DND-41 (cell line): Measurements from ENCODE around the gene SBK3.

Experiments used
- ATAC-seq: fragments of 200-7000 bp; cut with Tn5 transposase; 3 replicates; pipeline ENCODE4 v1.9.1; 2021; ENCODE audit warnings: low read depth; ENCODE audit not compliant: insufficient read depth
- DNase-seq: peaks from one replicate; pipeline ENCODE4 v3.0.0-alpha.2; 2020
- H2AFZ ChIP-seq: 2 replicates; pipeline ENCODE4 v1.6.0; 2012; ENCODE audit warnings: low read depth, low read length
- H3K27ac ChIP-seq: 2 replicates; pipeline ENCODE4 v1.5.1; 2012; ENCODE audit warnings: low read length, inconsistent platforms
- H3K27me3 ChIP-seq: fragments of 200-600 bp; sonication (generic); 2 replicates; pipeline ENCODE4 v1.6.0; 2012; ENCODE audit warnings: low read length, mild to moderate bottlenecking, inconsistent platforms; ENCODE audit not compliant: insufficient read depth, poor library complexity
- H3K36me3 ChIP-seq: 2 replicates; pipeline ENCODE4 v1.5.1; 2012; ENCODE audit warnings: low read length, inconsistent platforms; ENCODE audit not compliant: insufficient read depth
- H3K4me1 ChIP-seq: 2 replicates; pipeline ENCODE4 v1.5.1; 2012; ENCODE audit warnings: mild to moderate bottlenecking, low read length; ENCODE audit not compliant: insufficient read depth
- H3K4me2 ChIP-seq: 2 replicates; pipeline ENCODE4 v1.6.0; 2012; ENCODE audit warnings: mild to moderate bottlenecking, moderate library complexity, low read length, inconsistent platforms; ENCODE audit not compliant: insufficient read depth
- H3K4me3 ChIP-seq, 2 experiments: fragments of 200-600 bp in 1 of 2; shearing (Covaris generic) in 1 of 2; 2 replicates each; pipeline ENCODE4 v1.5.1; 2012 to 2016; ENCODE audit warnings: inconsistent platforms in 2 of 2, low read length in 2 of 2, mild to moderate bottlenecking in 2 of 2, low read depth in 1 of 2, moderate library complexity in 1 of 2
- H3K79me2 ChIP-seq: 2 replicates; pipeline ENCODE4 v1.6.0; 2012; ENCODE audit warnings: low read length, inconsistent platforms; ENCODE audit not compliant: insufficient read depth
- H3K9ac ChIP-seq: 2 replicates; pipeline ENCODE4 v1.6.0; 2012; ENCODE audit warnings: low read depth, mild to moderate bottlenecking, inconsistent platforms, low read length, moderate library complexity
- H3K9me3 ChIP-seq: 2 replicates; pipeline ENCODE4 v1.5.1; 2012; ENCODE audit warnings: low read length, moderate library complexity, mild to moderate bottlenecking, inconsistent platforms; ENCODE audit not compliant: insufficient read depth, severe bottlenecking
- H4K20me1 ChIP-seq: 2 replicates; pipeline ENCODE4 v1.6.0; 2012; ENCODE audit warnings: low read length; ENCODE audit not compliant: insufficient read depth
- CTCF ChIP-seq: IDR thresholded peaks from 2 replicates; pipeline ENCODE4 v1.5.1; 2012; ENCODE audit warnings: borderline replicate concordance, low read length, moderate library complexity, mild to moderate bottlenecking; ENCODE audit not compliant: poor library complexity, severe bottlenecking; ENCODE audit errors: extremely low read depth
- EZH2 ChIP-seq: IDR thresholded peaks from 3 replicates; pipeline ENCODE4 v1.6.1; 2012; ENCODE audit warnings: borderline replicate concordance, low read depth, mild to moderate bottlenecking, moderate library complexity, low read length, inconsistent platforms; ENCODE audit not compliant: severe bottlenecking

The SBK3 gene

GRCh38 chr19:55495646-55496349, 49.5 kb downstream of the SBK3 start:
- no peak for ATAC-seq
- no peak overlapping the region for H3K4me2 ChIP-seq
- 0 out of 2 replicates have a peak, but pooled peaks cover 5% of the 10 kb centered on the region for H3K4me1 ChIP-seq
- H3K27ac ChIP-seq = no peak overlapping the region
- TF ChIP-seq EZH2 (no peak), CTCF (no peak)
- H3K4me3 ChIP-seq = no peak overlapping the region
- no peak overlapping the region for H2AFZ ChIP-seq
- no peaks in the 10 kb centered on the region for H3K27me3 ChIP-seq
- H3K9me3 ChIP-seq = no peaks in the 10 kb centered on the region
- no peaks in the 10 kb centered on the region for H3K79me2 ChIP-seq
- no peaks in the 10 kb centered on the region; the same call in 1 of the 2 replicates for H4K20me1 ChIP-seq
- no peaks in the 10 kb centered on the region for H3K36me3 ChIP-seq
- no peak for DNase-seq
- no peak overlapping the region for H3K9ac ChIP-seq

GRCh38 chr19:55494172-55494761, 51.1 kb downstream of the SBK3 start:
- Histone ChIP-seq H3K9ac (no peak overlapping the region), H3K4me1 (no peaks in the 10 kb centered on the region), H3K27me3 (no peaks in the 10 kb centered on the region), H3K79me2 (no peaks in the 10 kb centered on the region), H3K27ac (no peak overlapping the region), H4K20me1 (no peaks in the 10 kb centered on the region; the same call in 1 of the 2 replicates), H2AFZ (no peak overlapping the region), H3K4me2 (no peak overlapping the region), H3K4me3 (no peak overlapping the region), H3K9me3 (no peaks in the 10 kb centered on the region), H3K36me3 (no peaks in the 10 kb centered on the region)
- TF ChIP-seq CTCF (no peak), EZH2 (no peak)
- no peak for DNase-seq
- peak; percentile 46; the same call in 2 of the 3 replicates for ATAC-seq

GRCh38 chr19:55493645-55494171, 51.6 kb downstream of the SBK3 start:
- no peak overlapping the region for H2AFZ ChIP-seq
- H3K9ac ChIP-seq = no peak overlapping the region
- no peaks in the 10 kb centered on the region for H3K27me3 ChIP-seq
- ATAC-seq = no peak
- TF ChIP-seq EZH2 (no peak), CTCF (no peak)
- H3K9me3 ChIP-seq = no peaks in the 10 kb centered on the region
- no peaks in the 10 kb centered on the region for H3K79me2 ChIP-seq
- no peak for DNase-seq
- no peak overlapping the region for H3K4me3 ChIP-seq
- H3K27ac ChIP-seq = no peak overlapping the region
- no peaks in the 10 kb centered on the region for H3K4me1 ChIP-seq
- H4K20me1 ChIP-seq = no peaks in the 10 kb centered on the region; the same call in 1 of the 2 replicates
- H3K36me3 ChIP-seq = no peaks in the 10 kb centered on the region
- H3K4me2 ChIP-seq = no peak overlapping the region
